HEK293 (cell line): Measurements from ENCODE around the gene TRAK2.

Experiments used
- CTCF ChIA-PET: fragments of 350-600 bp; formaldehyde crosslinking; extraction: SDS; loops from one replicate; lab custom pipeline; 2021; ENCODE audit warnings: antibody characterized with exemption; lab: Yijun Ruan, JAX
- POLR2A ChIA-PET: fragments of 300-600 bp; formaldehyde crosslinking; extraction: SDS; loops from one replicate; lab custom pipeline; 2020; ENCODE audit warnings: antibody characterized with exemption, inconsistent platforms; lab: Yijun Ruan, JAX
- H3K27ac ChIP-seq: fragments of 200-500 bp; sonication (Bioruptor generic); 2 replicates; pipeline ENCODE4 v1.5.1; 2014; ENCODE audit warnings: low read depth, low read length, control low read depth, inconsistent platforms; ENCODE audit errors: extremely low read depth
- H3K36me3 ChIP-seq, 2 experiments: fragments of 200-500 bp in 1 of 2; sonication (Bioruptor generic) in 1 of 2; 1 replicate in 1 of 2; 2 replicates in 1 of 2; pipeline ENCODE4 v1.5.1; 2014 to 2017; ENCODE audit warnings: inconsistent platforms in 2 of 2, low read length in 2 of 2; ENCODE audit not compliant: control insufficient read depth in 2 of 2, insufficient read depth in 1 of 2
- H3K4me1 ChIP-seq: fragments of 200-500 bp; sonication (Bioruptor generic); 2 replicates; pipeline ENCODE4 v1.5.1; 2014; ENCODE audit warnings: mild to moderate bottlenecking, low read length, inconsistent platforms; ENCODE audit not compliant: control insufficient read depth, insufficient read depth
- H3K4me3 ChIP-seq: 2 replicates; pipeline ENCODE4 v1.5.1; 2011; ENCODE audit warnings: low read depth, mild to moderate bottlenecking, control low read depth, low read length, moderate library complexity
- H3K9me3 ChIP-seq: fragments of 200-500 bp; sonication (Bioruptor generic); 2 replicates; pipeline ENCODE4 v1.5.1; 2014; ENCODE audit warnings: low read depth, low read length, inconsistent platforms; ENCODE audit not compliant: control insufficient read depth, insufficient read depth
- HOXD13 ChIP-seq: sonication (generic); formaldehyde crosslinking; IDR thresholded peaks from 2 replicates; pipeline ENCODE4 v1.8.0; 2022; ENCODE audit warnings: missing genetic modification reagents, borderline replicate concordance
- KLF16 ChIP-seq: fragments of 450-650 bp; formaldehyde crosslinking; IDR thresholded peaks from 2 replicates; pipeline ENCODE4 v1.5.1; 2017; ENCODE audit warnings: missing biosample characterization, missing genetic modification characterization
- ZFP3 ChIP-seq: fragments of 450-650 bp; formaldehyde crosslinking; IDR thresholded peaks from 2 replicates; pipeline ENCODE4 v1.5.1; 2016; ENCODE audit warnings: low read depth, missing biosample characterization, missing genetic modification characterization
- ZNF174 ChIP-seq: fragments of 450-650 bp; formaldehyde crosslinking; IDR thresholded peaks from 2 replicates; pipeline ENCODE4 v1.5.0; 2017; ENCODE audit warnings: missing biosample characterization, mild to moderate bottlenecking, missing genetic modification characterization
- ZNF24 ChIP-seq: fragments of 450-650 bp; formaldehyde crosslinking; IDR thresholded peaks from 2 replicates; pipeline ENCODE4 v1.5.1; 2016; ENCODE audit warnings: missing biosample characterization, missing genetic modification characterization
- ZNF350 ChIP-seq: fragments of 450-650 bp; formaldehyde crosslinking; IDR thresholded peaks from 2 replicates; pipeline ENCODE4 v1.5.0; 2017; ENCODE audit warnings: missing biosample characterization, mild to moderate bottlenecking, missing genetic modification characterization
- ZNF544 ChIP-seq: fragments of 450-650 bp; formaldehyde crosslinking; IDR thresholded peaks from 2 replicates; pipeline ENCODE4 v1.5.0; 2017; ENCODE audit warnings: missing biosample characterization, missing genetic modification characterization
- ZNF549 ChIP-seq: fragments of 450-650 bp; IDR thresholded peaks from 2 replicates; pipeline ENCODE4 v1.5.1; 2018; ENCODE audit warnings: missing biosample characterization, missing genetic modification characterization, mild to moderate bottlenecking, inconsistent platforms, moderate library complexity
- ZNF600 ChIP-seq: fragments of 450-650 bp; formaldehyde crosslinking; IDR thresholded peaks from 2 replicates; pipeline ENCODE4 v1.5.1; 2016; ENCODE audit warnings: missing biosample characterization, missing genetic modification characterization
- ZNF610 ChIP-seq: fragments of 450-650 bp; formaldehyde crosslinking; IDR thresholded peaks from 2 replicates; pipeline ENCODE4 v1.5.1; 2016; ENCODE audit warnings: missing biosample characterization, missing genetic modification characterization, borderline replicate concordance
- ZSCAN30 ChIP-seq: fragments of 450-650 bp; IDR thresholded peaks from 2 replicates; pipeline ENCODE4 v1.5.1; 2018; ENCODE audit warnings: missing biosample characterization, mild to moderate bottlenecking, missing genetic modification characterization, moderate library complexity
- TF ChIP-seq, protein P1 (sequence below): fragments of 450-650 bp; formaldehyde crosslinking; IDR thresholded peaks from 2 replicates; pipeline ENCODE4 v1.5.1; 2017; ENCODE audit warnings: missing biosample characterization, missing genetic modification characterization
- TF ChIP-seq, protein P2 (sequence below): fragments of 450-650 bp; formaldehyde crosslinking; IDR thresholded peaks from 2 replicates; pipeline ENCODE4 v1.5.1; 2016; ENCODE audit warnings: missing biosample characterization, missing genetic modification characterization
- TF ChIP-seq, protein P3 (sequence below): fragments of 450-650 bp; IDR thresholded peaks from 2 replicates; pipeline ENCODE4 v1.5.1; 2018; ENCODE audit warnings: missing biosample characterization, mild to moderate bottlenecking, missing genetic modification characterization
- TF ChIP-seq, protein P4 (sequence below): fragments of 450-650 bp; formaldehyde crosslinking; IDR thresholded peaks from 2 replicates; pipeline ENCODE4 v1.5.1; 2016; ENCODE audit warnings: missing biosample characterization, missing genetic modification characterization
- TF ChIP-seq, protein P5 (sequence below): fragments of 450-650 bp; formaldehyde crosslinking; IDR thresholded peaks from 2 replicates; pipeline ENCODE4 v1.5.1; 2016; ENCODE audit warnings: missing biosample characterization, missing genetic modification characterization

TRAK2 gene

DNA sequence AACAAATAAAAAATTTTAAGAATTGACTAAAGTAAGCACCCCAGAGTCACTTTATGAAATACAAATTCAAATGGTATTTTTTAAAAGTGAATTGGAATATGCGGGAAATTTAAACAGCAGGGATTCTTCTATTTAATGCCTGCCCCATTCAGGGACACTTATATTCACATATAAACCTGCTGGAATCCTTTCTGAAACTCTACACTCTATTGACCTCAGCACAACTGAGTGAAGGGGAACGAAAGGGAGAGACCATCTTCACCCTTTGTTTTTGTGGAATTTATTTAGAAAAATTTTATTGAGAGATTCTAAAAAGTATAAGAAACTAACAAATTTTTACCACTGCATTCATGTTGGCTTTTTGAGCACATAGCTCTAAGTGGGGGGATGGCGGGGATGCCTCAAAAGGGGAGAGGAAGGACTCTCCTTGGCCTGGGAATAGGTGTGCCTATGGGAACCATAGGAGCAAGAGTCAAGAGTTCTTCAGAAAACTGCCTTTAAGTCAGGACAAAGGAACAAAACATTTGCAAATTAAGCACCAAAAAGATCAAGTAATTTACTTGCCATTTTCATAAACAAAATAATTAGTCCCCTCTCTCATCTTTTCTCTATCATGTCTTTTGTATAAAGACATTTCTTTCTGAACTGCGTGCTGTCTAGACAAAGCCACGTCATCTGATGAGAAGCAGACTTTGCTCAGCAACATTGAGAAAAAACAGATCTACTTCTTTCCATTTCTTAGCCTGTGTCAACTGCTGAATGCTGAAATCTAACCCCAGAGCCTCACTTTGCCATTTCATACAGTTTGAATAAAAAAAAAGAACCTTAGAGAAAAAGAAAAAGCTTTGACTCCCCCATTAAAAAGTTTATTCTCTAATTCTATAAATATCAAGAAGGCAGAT is 72.5 kb downstream of the TRAK2 start:
- CTCF ChIA-PET = no interaction called here
- H3K4me1 ChIP-seq = no peaks in the 10 kb centered on the region
- peaks cover 3 to 24% of the 10 kb centered on the region in 2 experiments; a peak in 2 of 3 replicates for H3K36me3 ChIP-seq
- H3K4me3 ChIP-seq = no peak overlapping the region
- H3K27ac ChIP-seq = no peak overlapping the region
- no peak for TF ChIP-seq ZNF24
- no peak for TF ChIP-seq KLF16
- no peak for TF ChIP-seq ZNF549
- TF ChIP-seq, protein P1, sequence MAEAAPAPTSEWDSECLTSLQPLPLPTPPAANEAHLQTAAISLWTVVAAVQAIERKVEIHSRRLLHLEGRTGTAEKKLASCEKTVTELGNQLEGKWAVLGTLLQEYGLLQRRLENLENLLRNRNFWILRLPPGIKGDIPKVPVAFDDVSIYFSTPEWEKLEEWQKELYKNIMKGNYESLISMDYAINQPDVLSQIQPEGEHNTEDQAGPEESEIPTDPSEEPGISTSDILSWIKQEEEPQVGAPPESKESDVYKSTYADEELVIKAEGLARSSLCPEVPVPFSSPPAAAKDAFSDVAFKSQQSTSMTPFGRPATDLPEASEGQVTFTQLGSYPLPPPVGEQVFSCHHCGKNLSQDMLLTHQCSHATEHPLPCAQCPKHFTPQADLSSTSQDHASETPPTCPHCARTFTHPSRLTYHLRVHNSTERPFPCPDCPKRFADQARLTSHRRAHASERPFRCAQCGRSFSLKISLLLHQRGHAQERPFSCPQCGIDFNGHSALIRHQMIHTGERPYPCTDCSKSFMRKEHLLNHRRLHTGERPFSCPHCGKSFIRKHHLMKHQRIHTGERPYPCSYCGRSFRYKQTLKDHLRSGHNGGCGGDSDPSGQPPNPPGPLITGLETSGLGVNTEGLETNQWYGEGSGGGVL = no peak
- no peak for TF ChIP-seq ZNF350 (tag by site-specific recombination)
- TF ChIP-seq ZNF600 = no peak
- no peak for TF ChIP-seq ZNF174
- POLR2A ChIA-PET = no interaction called here
- no peaks in the 10 kb centered on the region for H3K9me3 ChIP-seq

DNA sequence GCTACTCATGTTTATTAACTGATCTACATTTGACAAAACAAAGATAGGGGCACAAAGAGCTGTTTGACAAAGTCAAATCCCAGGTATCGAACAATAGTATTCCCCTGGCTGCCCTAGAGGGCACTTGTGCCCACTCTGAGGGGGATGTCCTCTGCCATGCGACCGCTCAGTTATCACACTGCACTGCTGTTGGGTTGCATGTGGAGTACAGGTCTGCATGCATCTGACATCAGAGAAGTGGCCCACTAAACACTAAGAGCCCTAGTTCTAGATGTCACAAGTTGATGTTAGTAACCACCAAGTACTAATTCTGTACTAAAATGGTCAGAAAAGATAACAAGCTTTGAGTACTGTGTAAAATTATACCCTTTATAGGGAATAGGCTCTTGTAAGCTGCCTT is 74.0 kb downstream of the TRAK2 start:
- H3K27ac ChIP-seq = no peak overlapping the region
- ChIA-PET CTCF (interaction anchor here (0.6 to 1.4 kb wide), 2 partner anchors 14 to 84 kb away, joined by 3 to 4 read pairs; no protein-coding TSS in a partner anchor), POLR2A (no interaction called here)
- TF ChIP-seq ZNF544 (tag by site-specific recombination) (no peak), ZSCAN30 (tag by site-specific recombination) (no peak)
- TF ChIP-seq, protein P2, sequence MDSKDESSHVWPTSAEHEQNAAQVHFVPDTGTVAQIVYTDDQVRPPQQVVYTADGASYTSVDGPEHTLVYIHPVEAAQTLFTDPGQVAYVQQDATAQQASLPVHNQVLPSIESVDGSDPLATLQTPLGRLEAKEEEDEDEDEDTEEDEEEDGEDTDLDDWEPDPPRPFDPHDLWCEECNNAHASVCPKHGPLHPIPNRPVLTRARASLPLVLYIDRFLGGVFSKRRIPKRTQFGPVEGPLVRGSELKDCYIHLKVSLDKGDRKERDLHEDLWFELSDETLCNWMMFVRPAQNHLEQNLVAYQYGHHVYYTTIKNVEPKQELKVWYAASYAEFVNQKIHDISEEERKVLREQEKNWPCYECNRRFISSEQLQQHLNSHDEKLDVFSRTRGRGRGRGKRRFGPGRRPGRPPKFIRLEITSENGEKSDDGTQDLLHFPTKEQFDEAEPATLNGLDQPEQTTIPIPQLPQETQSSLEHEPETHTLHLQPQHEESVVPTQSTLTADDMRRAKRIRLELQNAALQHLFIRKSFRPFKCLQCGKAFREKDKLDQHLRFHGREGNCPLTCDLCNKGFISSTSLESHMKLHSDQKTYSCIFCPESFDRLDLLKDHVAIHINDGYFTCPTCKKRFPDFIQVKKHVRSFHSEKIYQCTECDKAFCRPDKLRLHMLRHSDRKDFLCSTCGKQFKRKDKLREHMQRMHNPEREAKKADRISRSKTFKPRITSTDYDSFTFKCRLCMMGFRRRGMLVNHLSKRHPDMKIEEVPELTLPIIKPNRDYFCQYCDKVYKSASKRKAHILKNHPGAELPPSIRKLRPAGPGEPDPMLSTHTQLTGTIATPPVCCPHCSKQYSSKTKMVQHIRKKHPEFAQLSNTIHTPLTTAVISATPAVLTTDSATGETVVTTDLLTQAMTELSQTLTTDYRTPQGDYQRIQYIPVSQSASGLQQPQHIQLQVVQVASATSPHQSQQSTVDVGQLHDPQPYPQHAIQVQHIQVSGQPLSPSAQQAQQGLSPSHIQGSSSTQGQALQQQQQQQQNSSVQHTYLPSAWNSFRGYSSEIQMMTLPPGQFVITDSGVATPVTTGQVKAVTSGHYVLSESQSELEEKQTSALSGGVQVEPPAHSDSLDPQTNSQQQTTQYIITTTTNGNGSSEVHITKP (tag by site-specific recombination) = no peak
- TF ChIP-seq, protein P3, sequence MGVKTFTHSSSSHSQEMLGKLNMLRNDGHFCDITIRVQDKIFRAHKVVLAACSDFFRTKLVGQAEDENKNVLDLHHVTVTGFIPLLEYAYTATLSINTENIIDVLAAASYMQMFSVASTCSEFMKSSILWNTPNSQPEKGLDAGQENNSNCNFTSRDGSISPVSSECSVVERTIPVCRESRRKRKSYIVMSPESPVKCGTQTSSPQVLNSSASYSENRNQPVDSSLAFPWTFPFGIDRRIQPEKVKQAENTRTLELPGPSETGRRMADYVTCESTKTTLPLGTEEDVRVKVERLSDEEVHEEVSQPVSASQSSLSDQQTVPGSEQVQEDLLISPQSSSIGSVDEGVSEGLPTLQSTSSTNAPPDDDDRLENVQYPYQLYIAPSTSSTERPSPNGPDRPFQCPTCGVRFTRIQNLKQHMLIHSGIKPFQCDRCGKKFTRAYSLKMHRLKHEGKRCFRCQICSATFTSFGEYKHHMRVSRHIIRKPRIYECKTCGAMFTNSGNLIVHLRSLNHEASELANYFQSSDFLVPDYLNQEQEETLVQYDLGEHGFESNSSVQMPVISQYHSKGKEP (tag by site-specific recombination) = peak; percentile 63; the same call in 1 of the 2 replicates
- no peak overlapping the region for H3K4me3 ChIP-seq
- peaks cover 3 to 16% of the 10 kb centered on the region in 2 experiments; a peak in 2 of 3 replicates for H3K36me3 ChIP-seq
- H3K4me1 ChIP-seq = no peaks in the 10 kb centered on the region
- H3K9me3 ChIP-seq = no peaks in the 10 kb centered on the region

DNA sequence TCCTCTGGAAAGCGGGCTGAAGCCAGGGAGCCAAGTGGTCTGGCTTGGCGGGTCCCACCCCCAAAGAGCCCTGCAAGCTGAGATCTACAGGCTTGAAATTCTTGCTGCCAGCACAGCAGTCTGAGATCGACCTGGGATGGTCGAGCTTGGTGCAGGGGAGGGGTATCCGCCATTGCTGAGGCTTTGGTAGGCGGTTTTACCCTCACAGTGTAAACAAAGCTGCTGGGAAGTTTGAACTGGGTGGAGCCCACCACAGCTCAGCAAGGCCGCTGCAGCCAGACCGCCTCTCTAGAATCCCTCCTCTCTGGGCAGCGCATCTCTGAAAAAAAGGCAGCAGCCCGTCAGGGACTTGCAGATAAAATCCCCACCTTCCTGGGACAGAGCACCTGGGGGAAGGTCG is 81.5 kb downstream of the TRAK2 start:
- POLR2A ChIA-PET = no interaction called here
- no peaks in the 10 kb centered on the region for H3K4me1 ChIP-seq
- H3K27ac ChIP-seq = no peak overlapping the region
- CTCF ChIA-PET = no interaction called here
- H3K36me3 ChIP-seq = no peaks in the 10 kb centered on the region
- H3K9me3 ChIP-seq = no peaks in the 10 kb centered on the region
- H3K4me3 ChIP-seq = no peak overlapping the region
- TF ChIP-seq ZFP3 (tag by site-specific recombination) (no peak), HOXD13 (CRISPR knock-in tag) (no peak), ZNF600 (no peak), ZNF610 (tag by site-specific recombination) (no peak)
- TF ChIP-seq, protein P4, sequence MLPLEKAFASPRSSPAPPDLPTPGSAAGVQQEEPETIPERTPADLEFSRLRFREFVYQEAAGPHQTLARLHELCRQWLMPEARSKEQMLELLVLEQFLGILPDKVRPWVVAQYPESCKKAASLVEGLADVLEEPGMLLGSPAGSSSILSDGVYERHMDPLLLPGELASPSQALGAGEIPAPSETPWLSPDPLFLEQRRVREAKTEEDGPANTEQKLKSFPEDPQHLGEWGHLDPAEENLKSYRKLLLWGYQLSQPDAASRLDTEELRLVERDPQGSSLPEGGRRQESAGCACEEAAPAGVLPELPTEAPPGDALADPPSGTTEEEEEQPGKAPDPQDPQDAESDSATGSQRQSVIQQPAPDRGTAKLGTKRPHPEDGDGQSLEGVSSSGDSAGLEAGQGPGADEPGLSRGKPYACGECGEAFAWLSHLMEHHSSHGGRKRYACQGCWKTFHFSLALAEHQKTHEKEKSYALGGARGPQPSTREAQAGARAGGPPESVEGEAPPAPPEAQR (tag by site-specific recombination) = no peak
- TF ChIP-seq, protein P5, sequence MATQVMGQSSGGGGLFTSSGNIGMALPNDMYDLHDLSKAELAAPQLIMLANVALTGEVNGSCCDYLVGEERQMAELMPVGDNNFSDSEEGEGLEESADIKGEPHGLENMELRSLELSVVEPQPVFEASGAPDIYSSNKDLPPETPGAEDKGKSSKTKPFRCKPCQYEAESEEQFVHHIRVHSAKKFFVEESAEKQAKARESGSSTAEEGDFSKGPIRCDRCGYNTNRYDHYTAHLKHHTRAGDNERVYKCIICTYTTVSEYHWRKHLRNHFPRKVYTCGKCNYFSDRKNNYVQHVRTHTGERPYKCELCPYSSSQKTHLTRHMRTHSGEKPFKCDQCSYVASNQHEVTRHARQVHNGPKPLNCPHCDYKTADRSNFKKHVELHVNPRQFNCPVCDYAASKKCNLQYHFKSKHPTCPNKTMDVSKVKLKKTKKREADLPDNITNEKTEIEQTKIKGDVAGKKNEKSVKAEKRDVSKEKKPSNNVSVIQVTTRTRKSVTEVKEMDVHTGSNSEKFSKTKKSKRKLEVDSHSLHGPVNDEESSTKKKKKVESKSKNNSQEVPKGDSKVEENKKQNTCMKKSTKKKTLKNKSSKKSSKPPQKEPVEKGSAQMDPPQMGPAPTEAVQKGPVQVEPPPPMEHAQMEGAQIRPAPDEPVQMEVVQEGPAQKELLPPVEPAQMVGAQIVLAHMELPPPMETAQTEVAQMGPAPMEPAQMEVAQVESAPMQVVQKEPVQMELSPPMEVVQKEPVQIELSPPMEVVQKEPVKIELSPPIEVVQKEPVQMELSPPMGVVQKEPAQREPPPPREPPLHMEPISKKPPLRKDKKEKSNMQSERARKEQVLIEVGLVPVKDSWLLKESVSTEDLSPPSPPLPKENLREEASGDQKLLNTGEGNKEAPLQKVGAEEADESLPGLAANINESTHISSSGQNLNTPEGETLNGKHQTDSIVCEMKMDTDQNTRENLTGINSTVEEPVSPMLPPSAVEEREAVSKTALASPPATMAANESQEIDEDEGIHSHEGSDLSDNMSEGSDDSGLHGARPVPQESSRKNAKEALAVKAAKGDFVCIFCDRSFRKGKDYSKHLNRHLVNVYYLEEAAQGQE (tag by site-specific recombination) = no peak
